GM12878 (cell line): ENCODE data around the gene PFN4. TPM values are rescaled to one million over a fixed set of nuclear protein-coding genes. Genes with fewer than 3 reads are reported as not detected.
A peak's percentile ranks its signal among the peaks of the same experiment; 100 is the strongest.

Experiments used
- ASH2L ChIP-seq: fragments of 300-600, 200-600 bp; sonication (generic); IDR thresholded peaks from 2 replicates; pipeline ENCODE4 v1.6.1; 2017; ENCODE audit warnings: low read depth, mild to moderate bottlenecking, borderline replicate concordance
- BCL11A ChIP-seq: IDR thresholded peaks from 2 replicates; pipeline ENCODE4 v1.6.1; 2011; ENCODE audit warnings: low read depth, low read length
- BMI1 ChIP-seq: fragments of 450-650 bp; IDR thresholded peaks from 2 replicates; pipeline ENCODE4 v1.6.1; 2016; ENCODE audit warnings: mild to moderate bottlenecking, moderate library complexity, borderline replicate concordance
- CBFB ChIP-seq: IDR thresholded peaks from 2 replicates; pipeline ENCODE4 v1.6.1; 2016; ENCODE audit warnings: antibody characterized with exemption, low read depth
- DPF2 ChIP-seq: fragments of 450-650 bp; IDR thresholded peaks from 2 replicates; pipeline ENCODE4 v1.6.1; 2017; ENCODE audit warnings: mild to moderate bottlenecking
- EGR1 ChIP-seq, 2 experiments: IDR thresholded peaks; 1 replicate in 1 of 2; 2 replicates in 1 of 2; pipeline ENCODE4 v1.6.1; 2011 to 2012; ENCODE audit warnings: low read depth in 2 of 2, low read length in 2 of 2, borderline replicate concordance in 1 of 2, mild to moderate bottlenecking in 1 of 2, moderate library complexity in 1 of 2
- HDAC6 ChIP-seq: fragments of 200-600 bp; sonication (generic); IDR thresholded peaks from one replicate; pipeline ENCODE4 v1.8.0; 2017; ENCODE audit warnings: antibody characterized with exemption; ENCODE audit not compliant: unreplicated experiment
- HDGF ChIP-seq: fragments of 450-650 bp; IDR thresholded peaks from 2 replicates; pipeline ENCODE4 v1.6.1; 2016; ENCODE audit warnings: antibody characterized with exemption
- IKZF2 ChIP-seq, 2 experiments: fragments of 450-650 bp; IDR thresholded peaks; 2 replicates each; pipeline ENCODE4 v1.6.1; 2017; ENCODE audit warnings: mild to moderate bottlenecking in 2 of 2, moderate library complexity in 2 of 2
- KAT2A ChIP-seq: conservative IDR thresholded peaks from 2 replicates; pipeline ENCODE4 v1.6.1; 2011; ENCODE audit warnings: low read depth, low read length; ENCODE audit not compliant: control insufficient read depth
- RAD21 ChIP-seq: IDR thresholded peaks from 2 replicates; pipeline ENCODE4 v1.6.1; 2011; ENCODE audit warnings: mild to moderate bottlenecking, low read depth, low read length, moderate library complexity; ENCODE audit not compliant: insufficient read depth
- RELA ChIP-seq: fragments of 450-650 bp; IDR thresholded peaks from 2 replicates; pipeline ENCODE4 v1.8.0; 2014; ENCODE audit warnings: borderline replicate concordance; ENCODE audit not compliant: partially characterized antibody
- SMAD5 ChIP-seq: IDR thresholded peaks from 2 replicates; pipeline ENCODE4 v1.6.1; 2016; ENCODE audit warnings: antibody characterized with exemption, low read depth
- TCF7 ChIP-seq: IDR thresholded peaks from 2 replicates; pipeline ENCODE4 v1.6.1; 2014; ENCODE audit warnings: antibody characterized with exemption, borderline replicate concordance
- ZNF207 ChIP-seq: fragments of 450-650 bp; IDR thresholded peaks from 2 replicates; pipeline ENCODE4 v1.6.1; 2014; ENCODE audit warnings: antibody characterized with exemption, mild to moderate bottlenecking, borderline replicate concordance
- polyA plus RNA-seq, 11 experiments: library from polyadenylated mRNA; depleted of rRNA in 4 of 11; unstranded in 6 of 11; stranded (reverse) in 5 of 11; fragments of >200 nt; fragmentation: Nextera tagmentation in 4 of 11; fragmentation: Illumina TruSeq in 1 of 11; extraction: Ambion mirVana in 4 of 11; extraction: Trizol in 1 of 11; gene quantifications; 1 replicate in 1 of 11; 2 replicates in 10 of 11; pipeline versions ENCODE4 v1.2.1 to v1.2.3, GENCODE V29; 2011 to 2016; ENCODE audit warnings: inconsistent platforms in 2 of 11, missing spikeins in 2 of 11, low read depth in 1 of 11
- total RNA-seq, 4 experiments: library from RNA; depleted of rRNA in 3 of 4; stranded (reverse); fragments of >200 nt in 3 of 4; fragmentation: Illumina TruSeq in 1 of 4; extraction: Trizol in 1 of 4; gene quantifications; 2 replicates each; pipeline versions ENCODE4 v1.2.1 to v1.2.3, GENCODE V29; 2013 to 2021
- TF ChIP-seq, protein P1 (sequence below): fragments of 450-650 bp; IDR thresholded peaks from 2 replicates; pipeline ENCODE4 v1.6.1; 2016; ENCODE audit warnings: mild to moderate bottlenecking, moderate library complexity, borderline replicate concordance
- TF ChIP-seq, protein P2 (sequence below): IDR thresholded peaks from 2 replicates; pipeline ENCODE4 v1.6.1; 2011; ENCODE audit warnings: borderline replicate concordance, low read depth, mild to moderate bottlenecking, moderate library complexity, low read length; ENCODE audit not compliant: insufficient read depth, poor library complexity, severe bottlenecking
- TF ChIP-seq, protein P3 (sequence below): IDR thresholded peaks from 2 replicates; pipeline ENCODE4 v1.6.1; 2011; ENCODE audit warnings: mild to moderate bottlenecking, low read depth, low read length, moderate library complexity; ENCODE audit not compliant: insufficient replicate concordance
- TF ChIP-seq, protein P4 (sequence below): fragments of 450-650 bp; IDR thresholded peaks from 2 replicates; pipeline ENCODE4 v1.6.1; 2017; ENCODE audit warnings: antibody characterized with exemption, mild to moderate bottlenecking, moderate library complexity

The PFN4 gene
- total and polyA plus RNA-seq, 10 of the 15 experiments (the other 5 are each of a cell fraction or from before 2014, with no cell fraction given), result 0.12 to 2.1 (median 1.0) TPM

DNA sequence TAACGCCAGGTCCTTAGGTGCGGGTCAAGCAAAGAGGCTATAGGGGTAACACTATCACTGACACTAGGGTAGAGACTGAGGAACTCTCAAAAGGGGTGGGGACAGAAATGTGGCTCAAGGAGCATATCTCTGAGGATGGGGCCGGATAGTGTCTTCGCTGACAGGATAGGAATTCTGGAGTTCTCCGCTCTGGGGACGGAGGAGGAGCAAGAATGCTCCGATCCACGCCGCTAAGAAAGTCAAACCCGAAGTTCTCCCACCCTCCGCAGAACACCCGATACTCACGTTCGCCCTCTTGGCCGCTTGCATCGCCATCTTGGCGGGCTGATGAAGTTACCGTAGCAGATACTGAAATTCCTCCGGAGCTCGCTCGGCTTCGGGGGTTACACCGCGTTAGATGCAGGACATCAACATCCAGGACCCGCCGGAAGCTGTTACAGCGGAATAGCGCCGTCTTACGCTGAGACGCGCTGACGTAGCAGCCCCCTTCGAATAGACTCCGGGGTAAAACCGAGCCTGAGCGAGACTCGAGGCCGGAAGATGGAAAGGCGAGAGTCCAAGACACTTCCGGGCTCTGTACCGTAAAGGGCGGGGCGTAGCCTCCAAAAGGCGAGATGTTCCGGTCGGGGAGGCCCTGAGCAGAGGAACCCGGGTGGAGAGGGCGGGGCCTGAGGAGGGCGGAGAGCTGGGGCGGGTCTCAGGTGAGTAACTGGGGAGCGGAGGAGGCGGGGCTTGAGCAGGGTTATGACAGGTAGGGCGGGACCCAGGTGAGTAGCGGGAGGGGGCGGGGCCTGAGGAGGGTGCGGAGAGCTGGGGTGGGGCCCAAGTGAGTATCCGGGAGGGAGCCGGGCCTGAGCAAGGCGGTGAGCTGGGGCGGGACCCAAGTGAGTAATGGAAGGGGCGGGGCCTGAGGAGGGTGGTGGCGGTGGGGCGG lies 47.0 kb downstream of the PFN4 start, which contains the start of gene SF3B6 (continued):
- TF ChIP-seq ZNF207, result peak; percentile 95
- peak; percentile 81; the same call in 1 of the 2 replicates for TF ChIP-seq SMAD5
- no peak for TF ChIP-seq RAD21
- no peak for TF ChIP-seq KAT2A
- TF ChIP-seq, protein P1, sequence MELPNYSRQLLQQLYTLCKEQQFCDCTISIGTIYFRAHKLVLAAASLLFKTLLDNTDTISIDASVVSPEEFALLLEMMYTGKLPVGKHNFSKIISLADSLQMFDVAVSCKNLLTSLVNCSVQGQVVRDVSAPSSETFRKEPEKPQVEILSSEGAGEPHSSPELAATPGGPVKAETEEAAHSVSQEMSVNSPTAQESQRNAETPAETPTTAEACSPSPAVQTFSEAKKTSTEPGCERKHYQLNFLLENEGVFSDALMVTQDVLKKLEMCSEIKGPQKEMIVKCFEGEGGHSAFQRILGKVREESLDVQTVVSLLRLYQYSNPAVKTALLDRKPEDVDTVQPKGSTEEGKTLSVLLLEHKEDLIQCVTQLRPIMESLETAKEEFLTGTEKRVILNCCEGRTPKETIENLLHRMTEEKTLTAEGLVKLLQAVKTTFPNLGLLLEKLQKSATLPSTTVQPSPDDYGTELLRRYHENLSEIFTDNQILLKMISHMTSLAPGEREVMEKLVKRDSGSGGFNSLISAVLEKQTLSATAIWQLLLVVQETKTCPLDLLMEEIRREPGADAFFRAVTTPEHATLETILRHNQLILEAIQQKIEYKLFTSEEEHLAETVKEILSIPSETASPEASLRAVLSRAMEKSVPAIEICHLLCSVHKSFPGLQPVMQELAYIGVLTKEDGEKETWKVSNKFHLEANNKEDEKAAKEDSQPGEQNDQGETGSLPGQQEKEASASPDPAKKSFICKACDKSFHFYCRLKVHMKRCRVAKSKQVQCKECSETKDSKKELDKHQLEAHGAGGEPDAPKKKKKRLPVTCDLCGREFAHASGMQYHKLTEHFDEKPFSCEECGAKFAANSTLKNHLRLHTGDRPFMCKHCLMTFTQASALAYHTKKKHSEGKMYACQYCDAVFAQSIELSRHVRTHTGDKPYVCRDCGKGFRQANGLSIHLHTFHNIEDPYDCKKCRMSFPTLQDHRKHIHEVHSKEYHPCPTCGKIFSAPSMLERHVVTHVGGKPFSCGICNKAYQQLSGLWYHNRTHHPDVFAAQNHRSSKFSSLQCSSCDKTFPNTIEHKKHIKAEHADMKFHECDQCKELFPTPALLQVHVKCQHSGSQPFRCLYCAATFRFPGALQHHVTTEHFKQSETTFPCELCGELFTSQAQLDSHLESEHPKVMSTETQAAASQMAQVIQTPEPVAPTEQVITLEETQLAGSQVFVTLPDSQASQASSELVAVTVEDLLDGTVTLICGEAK, result peak; percentile 99
- peak; percentile 72 to 98 for TF ChIP-seq EGR1 (IDR thresholded peaks at IDR 0.05; ENCODE audit: borderline replicate concordance in 1 of 2, low read depth in 2 of 2, low read length in 2 of 2)
- TF ChIP-seq CBFB, result peak; percentile 78; the same call in 1 of the 2 replicates
- TF ChIP-seq, protein P2, sequence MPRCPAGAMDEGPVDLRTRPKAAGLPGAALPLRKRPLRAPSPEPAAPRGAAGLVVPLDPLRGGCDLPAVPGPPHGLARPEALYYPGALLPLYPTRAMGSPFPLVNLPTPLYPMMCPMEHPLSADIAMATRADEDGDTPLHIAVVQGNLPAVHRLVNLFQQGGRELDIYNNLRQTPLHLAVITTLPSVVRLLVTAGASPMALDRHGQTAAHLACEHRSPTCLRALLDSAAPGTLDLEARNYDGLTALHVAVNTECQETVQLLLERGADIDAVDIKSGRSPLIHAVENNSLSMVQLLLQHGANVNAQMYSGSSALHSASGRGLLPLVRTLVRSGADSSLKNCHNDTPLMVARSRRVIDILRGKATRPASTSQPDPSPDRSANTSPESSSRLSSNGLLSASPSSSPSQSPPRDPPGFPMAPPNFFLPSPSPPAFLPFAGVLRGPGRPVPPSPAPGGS, result no peak
- TF ChIP-seq, protein P3, sequence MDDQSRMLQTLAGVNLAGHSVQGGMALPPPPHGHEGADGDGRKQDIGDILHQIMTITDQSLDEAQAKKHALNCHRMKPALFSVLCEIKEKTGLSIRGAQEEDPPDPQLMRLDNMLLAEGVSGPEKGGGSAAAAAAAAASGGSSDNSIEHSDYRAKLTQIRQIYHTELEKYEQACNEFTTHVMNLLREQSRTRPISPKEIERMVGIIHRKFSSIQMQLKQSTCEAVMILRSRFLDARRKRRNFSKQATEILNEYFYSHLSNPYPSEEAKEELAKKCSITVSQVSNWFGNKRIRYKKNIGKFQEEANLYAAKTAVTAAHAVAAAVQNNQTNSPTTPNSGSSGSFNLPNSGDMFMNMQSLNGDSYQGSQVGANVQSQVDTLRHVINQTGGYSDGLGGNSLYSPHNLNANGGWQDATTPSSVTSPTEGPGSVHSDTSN, result peak; percentile 23
- peak; percentile 97; the same call in 1 of the 2 replicates for TF ChIP-seq ASH2L
- TF ChIP-seq HDGF, result peak; percentile 72; the same call in 1 of the 2 replicates
- no peak for TF ChIP-seq BCL11A
- TF ChIP-seq BMI1, result no peak
- peak; percentile 16 to 38; a peak in 1 of 4 replicates for TF ChIP-seq IKZF2 (IDR thresholded peaks at IDR 0.05)
- TF ChIP-seq DPF2, result peak; percentile 54; the same call in 1 of the 2 replicates
- peak; percentile 95 for TF ChIP-seq RELA
- TF ChIP-seq HDAC6, result no peak
- TF ChIP-seq, protein P4, sequence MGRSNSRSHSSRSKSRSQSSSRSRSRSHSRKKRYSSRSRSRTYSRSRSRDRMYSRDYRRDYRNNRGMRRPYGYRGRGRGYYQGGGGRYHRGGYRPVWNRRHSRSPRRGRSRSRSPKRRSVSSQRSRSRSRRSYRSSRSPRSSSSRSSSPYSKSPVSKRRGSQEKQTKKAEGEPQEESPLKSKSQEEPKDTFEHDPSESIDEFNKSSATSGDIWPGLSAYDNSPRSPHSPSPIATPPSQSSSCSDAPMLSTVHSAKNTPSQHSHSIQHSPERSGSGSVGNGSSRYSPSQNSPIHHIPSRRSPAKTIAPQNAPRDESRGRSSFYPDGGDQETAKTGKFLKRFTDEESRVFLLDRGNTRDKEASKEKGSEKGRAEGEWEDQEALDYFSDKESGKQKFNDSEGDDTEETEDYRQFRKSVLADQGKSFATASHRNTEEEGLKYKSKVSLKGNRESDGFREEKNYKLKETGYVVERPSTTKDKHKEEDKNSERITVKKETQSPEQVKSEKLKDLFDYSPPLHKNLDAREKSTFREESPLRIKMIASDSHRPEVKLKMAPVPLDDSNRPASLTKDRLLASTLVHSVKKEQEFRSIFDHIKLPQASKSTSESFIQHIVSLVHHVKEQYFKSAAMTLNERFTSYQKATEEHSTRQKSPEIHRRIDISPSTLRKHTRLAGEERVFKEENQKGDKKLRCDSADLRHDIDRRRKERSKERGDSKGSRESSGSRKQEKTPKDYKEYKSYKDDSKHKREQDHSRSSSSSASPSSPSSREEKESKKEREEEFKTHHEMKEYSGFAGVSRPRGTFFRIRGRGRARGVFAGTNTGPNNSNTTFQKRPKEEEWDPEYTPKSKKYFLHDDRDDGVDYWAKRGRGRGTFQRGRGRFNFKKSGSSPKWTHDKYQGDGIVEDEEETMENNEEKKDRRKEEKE, result no peak
- peak; percentile 74; the same call in 1 of the 2 replicates for TF ChIP-seq TCF7
